IPS-11a (cell line): ENCODE data around the gene SH3TC2.

Source experiments
- H3K4me3 ChIP-seq: one replicate; pipeline ENCODE4 v1.5.1; 2013; ENCODE audit warnings: low read depth, low read length, control low read depth

Gene SH3TC2

DNA sequence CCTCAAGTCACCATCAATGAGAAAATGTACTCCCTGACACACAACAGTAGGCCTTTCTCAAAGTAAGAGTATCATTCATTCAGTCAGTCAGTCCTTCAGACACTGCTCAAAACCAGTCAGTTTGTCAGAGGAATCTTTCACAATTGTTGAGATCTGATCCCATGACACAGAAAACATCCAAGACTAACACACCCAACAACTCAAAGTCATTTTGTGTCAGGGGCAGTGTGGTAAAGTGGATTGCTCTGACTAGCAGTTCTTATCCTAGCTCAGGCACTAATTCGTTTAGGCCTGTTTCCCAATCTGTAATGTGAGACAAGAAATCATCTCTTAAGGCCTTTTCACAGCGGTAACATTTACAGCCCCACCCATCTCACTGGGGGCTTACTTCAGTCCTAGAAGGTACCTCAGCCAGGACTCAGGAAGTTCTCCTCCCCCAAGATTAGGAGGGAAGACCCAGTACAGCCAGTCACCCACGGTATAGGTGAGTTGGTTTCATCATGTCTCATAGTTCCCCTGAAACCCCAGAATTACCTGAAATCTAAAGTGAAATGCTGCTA, 31.9 kb downstream of the SH3TC2 start:
- no peak overlapping the region for H3K4me3 ChIP-seq

DNA sequence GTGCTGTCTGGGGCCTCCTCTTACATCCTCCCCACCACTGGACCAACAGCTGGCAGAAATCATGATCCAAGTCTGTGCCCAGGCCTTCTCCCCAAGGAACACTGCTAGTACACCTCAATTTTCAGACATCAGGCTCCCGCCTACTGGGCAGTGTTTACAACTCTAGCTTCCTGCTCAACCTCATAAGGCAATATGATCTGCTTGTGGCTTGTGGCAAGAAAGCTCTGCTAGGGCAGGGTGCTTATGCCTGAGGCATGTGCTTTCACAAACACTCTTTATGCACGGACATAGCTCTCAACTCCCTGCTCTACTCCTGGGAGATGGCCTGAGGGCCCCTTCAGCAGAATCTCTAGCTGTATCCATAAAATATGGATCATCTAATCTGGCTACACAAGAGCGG, 32.5 kb downstream of the SH3TC2 start:
- H3K4me3 ChIP-seq, result no peak overlapping the region

GRCh38 chr5:149028984-149029383, 33.9 kb downstream of the SH3TC2 start:
- H3K4me3 ChIP-seq, result no peak overlapping the region

GRCh38 chr5:149028161-149028560, 34.7 kb downstream of the SH3TC2 start:
- H3K4me3 ChIP-seq, result no peak overlapping the region

DNA sequence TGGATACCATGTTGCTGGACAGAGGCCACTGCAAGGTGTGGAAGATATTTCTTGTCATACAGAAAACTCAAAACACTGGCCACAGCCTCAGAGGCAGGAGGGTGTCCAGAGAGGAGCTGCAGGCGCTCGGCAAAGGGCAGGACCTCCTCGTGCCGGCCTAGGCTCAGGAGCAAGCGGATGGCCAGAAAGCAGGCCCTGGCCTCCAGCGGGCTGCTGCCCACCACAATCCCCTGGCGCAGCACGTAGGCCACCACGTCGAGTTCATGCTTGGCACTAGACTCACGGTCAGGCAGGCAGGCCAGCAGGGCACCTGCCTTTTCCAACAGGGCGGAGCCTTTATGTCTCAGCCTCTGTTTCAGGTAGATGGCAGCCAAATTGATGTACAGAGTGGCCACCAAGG, 35.2 kb downstream of the SH3TC2 start:
- H3K4me3 ChIP-seq, result no peak overlapping the region

DNA sequence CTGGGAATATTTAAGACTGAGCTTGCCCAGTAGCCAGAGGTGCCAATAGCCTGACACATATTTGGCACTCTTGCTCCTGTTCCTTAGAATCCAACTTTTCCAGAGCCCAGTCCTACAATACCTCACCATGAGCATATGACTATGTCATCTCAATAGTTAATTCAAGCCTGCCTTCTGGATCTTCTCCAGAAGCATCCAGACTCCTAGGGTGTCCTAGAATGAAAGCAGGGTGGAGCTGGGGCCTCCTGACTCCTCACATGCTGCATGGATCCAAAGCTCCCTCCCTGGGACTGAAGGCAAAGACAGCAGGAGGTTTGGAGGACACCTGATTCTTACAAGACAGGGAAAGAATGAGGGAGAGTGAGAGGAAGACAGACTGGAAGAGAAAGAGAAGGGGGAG, 37.9 kb downstream of the SH3TC2 start:
- no peak overlapping the region for H3K4me3 ChIP-seq

DNA sequence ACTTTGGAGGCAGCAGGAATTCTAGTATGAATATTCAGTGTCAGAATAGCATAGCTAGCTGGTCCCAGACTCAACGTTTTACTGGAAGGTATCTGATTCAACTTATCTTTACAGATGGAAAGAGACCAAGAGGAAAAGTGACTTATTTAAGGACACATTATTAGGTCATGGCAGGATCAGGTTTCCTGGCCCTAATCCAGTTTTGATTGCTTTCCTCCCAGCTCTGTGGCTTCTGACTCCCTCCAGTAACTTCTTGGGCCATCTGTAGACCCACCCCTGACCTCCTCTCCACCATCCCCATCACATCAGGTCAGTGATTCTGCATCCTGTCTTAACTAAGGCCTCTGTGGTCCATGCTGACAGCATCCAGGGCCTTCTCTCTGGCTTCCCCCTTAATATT, 38.4 kb downstream of the SH3TC2 start:
- H3K4me3 ChIP-seq, result no peak overlapping the region

DNA sequence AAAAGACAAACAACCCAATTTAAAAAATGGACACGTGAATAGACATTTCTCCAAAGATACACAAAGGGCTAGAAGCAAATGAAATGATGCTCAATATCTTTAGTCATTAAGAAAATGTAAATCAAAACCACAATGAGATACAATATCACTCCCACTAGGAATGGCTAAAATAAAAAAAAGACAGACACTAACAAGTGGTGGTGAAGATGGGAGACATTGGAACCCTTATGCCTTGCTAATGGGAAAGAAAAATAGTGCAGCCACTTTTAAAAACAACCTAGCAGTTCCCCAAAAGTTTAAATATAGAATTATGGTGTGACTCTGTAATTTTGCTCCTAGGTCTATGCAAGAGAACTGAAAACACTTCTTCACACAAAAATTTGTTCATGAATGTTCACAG, 40.7 kb downstream of the SH3TC2 start:
- H3K4me3 ChIP-seq, result no peak overlapping the region

DNA sequence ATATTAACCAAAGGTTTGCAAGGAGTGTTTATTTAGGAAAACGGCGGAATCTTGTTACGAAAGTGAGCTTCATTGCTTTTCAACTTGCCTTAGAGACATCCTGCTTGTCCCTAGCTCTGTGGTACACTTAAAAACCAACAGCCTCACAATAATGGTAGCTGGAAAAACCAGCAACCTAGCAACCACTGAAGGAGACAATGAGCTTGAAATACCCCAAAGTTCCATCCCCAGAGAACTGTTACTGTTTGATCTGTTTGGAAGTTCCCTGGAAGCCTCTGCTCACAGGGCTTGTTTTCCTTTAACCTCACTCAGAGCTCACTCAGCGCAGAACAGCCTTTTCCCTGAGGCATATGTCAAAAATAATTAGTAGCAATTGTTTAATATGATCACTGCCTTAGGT, 43.2 kb downstream of the SH3TC2 start:
- H3K4me3 ChIP-seq, result no peak overlapping the region

DNA sequence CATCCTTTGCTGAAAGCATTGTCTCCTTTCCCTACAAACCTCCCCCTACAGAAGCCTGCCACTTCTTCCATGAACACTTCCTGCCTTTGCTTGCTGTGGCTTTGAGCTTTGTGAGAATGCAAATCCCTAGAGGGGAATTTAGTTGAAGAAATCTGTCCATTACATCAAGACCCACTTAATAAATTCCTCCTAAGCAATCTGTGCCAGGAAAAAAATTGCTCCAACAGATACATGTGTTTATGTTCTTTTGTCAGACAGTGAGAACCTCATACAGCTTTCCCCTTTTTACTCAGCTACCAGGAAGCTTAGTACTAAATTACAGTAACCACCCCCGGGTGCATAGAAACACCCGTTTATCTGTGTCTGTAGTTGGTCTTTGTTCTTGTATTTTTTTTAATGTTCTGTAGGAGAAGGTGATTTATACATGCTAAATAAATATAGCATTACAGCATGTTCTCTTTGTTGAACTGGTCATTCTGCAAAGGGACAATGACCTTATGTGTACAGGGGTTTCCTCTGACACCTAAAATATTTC, 43.9 kb downstream of the SH3TC2 start:
- no peak overlapping the region for H3K4me3 ChIP-seq

DNA sequence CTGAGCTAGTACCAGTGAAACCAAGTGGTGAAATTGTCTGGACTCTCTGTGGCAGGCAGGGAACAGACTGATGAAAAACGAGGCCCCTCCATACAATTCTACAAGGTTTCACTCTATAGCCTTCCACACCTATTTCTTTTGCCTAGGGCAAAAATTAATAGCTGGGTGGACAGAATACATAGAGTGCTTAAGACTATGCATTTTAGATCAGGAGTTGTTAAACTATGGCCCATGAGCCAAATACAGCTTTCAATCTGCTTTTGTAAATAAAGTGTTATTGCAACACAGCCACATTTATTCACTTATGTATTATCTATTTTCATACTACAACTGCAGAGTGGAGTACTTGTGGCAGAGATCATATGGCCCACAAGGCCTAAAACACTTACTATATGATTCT, 45.2 kb downstream of the SH3TC2 start:
- no peak overlapping the region for H3K4me3 ChIP-seq

DNA sequence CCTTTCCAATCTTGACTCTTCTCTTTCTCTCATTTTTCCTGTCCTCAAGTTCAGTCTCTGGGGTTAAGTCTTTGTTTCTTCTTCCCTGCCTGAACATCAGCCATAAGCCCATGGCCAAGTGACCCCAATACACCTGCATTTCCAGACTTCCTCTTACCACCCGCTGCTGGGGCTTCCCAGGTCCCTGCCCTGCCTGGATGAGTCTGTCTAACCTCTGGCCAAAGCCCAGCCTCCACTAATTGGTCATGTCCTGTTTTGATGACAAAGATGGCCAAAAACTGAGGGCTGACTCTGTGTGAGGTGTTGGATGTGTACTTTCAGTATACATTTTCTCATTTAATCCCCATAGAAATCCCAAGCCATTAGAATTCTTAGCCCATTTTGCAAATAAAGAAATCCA, 47.3 kb downstream of the SH3TC2 start:
- no peak overlapping the region for H3K4me3 ChIP-seq

GRCh38 chr5:149015126-149015525, 47.7 kb downstream of the SH3TC2 start:
- H3K4me3 ChIP-seq, result no peak overlapping the region

- no peak overlapping the region for H3K4me3 ChIP-seq
Observed at GRCh38 chr5:149014571-149015031, 48.3 kb downstream of the SH3TC2 start.

DNA sequence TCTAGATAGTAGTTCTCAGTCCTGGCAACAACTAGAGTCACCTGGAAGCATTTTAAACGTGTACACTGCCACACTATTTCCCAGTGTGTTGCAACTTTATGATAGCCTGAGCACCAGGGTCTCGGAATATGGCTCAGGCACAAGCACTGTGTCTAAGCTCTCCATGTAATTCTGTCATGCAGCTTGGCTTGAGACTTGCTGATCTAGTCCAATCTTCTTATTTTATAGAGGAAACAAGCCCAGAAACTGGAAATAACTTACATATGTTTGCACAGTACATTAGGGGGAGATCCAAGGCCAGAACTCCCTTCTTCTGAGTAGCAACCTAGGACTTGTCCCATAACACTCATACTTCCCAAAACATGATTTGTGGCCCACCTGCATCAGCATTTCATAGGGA, 49.1 kb downstream of the SH3TC2 start:
- no peak overlapping the region for H3K4me3 ChIP-seq

GRCh38 chr5:149012350-149012749, 50.5 kb downstream of the SH3TC2 start:
- H3K4me3 ChIP-seq, result no peak overlapping the region

- H3K4me3 ChIP-seq, result no peak overlapping the region
Observed at GRCh38 chr5:149011728-149012127, 51.1 kb downstream of the SH3TC2 start.

- H3K4me3 ChIP-seq, result no peak overlapping the region
Observed at GRCh38 chr5:149011084-149011483, 51.8 kb downstream of the SH3TC2 start.

DNA sequence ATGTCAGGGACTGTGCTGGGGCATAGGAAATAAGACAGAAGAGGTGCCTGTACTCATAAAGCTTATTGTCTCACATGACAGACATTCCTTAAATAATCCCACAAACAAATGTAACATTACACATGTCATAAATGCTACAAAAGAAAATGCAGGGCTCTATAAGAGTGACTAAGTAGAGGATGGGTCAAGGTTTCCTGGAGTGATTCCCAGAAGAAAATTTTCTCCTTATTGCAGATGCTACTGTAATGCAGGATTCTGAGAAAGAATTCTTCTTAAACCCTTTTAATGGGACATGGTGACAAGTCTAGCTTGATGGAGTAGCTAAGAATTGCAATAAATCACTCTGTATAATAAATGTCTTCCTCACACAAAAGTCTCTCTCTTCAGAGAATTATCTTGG, 55.7 kb downstream of the SH3TC2 start:
- H3K4me3 ChIP-seq, result no peak overlapping the region

DNA sequence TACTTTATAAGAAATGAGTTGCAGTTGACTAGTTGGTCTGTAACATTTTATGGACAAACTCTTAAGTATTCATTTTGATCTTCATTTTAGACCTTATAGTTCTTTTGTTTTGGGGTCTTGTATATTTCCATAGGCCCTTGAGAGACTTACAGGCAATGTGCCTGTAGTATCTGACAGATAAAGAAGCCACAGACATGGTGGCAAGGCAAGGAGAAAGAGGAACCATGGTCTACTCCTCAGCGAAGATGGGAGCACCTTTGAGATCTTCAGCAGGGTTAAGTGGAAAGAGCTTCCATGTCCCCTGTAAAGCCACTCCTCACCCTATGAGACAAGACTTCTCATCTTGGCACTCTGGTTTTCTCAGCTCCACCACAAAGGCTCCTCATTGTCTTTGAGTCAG, 56.4 kb downstream of the SH3TC2 start:
- no peak overlapping the region for H3K4me3 ChIP-seq

GRCh38 chr5:149005077-149005892, 57.6 kb downstream of the SH3TC2 start:
- no peak overlapping the region for H3K4me3 ChIP-seq

DNA sequence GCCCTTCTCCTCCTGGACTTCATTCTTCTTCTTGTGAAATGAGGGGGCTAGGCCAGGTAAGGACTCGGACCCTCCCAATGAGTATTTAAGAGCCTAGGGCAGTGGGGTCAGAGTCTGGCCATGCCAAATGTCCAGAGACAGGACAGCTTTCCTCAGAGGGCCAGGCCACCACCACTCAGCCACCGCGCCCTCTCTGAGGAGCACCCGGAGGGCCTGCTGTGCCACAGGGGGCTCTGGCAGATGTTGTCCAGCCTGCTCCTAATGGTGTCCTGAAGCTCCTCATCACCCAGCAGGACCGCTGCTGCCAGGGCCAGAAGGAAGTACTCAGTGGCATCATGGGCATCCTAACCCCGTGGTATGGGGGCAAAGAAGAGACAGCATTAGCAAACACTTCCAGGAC, 58.3 kb downstream of the SH3TC2 start:
- H3K4me3 ChIP-seq, result no peak overlapping the region
